ENCODE measurements around the gene PRMT1. TPM values are rescaled to one million over a fixed set of nuclear protein-coding genes. Genes with fewer than 3 reads are reported as not detected.

PRMT1 gene
- total and polyA plus RNA-seq, 2 donors (not counting 1 experiment from before 2014, with no cell fraction given) = 175 to 310 TPM

- DNase-seq = peak; percentile 100
- Mint-ChIP-seq H3K4me1 (peaks cover 64% of the 10 kb centered on the region), H3K9me3 (ENCODE audit: insufficient read depth) (no peaks in the 10 kb centered on the region), H3K27me3 (no peaks in the 10 kb centered on the region), H3K4me3 (peak overlapping the region; percentile 100), H3K27ac (peak overlapping the region; percentile 96)
- peak overlapping the region; percentile 87 for H3K4me2 ChIP-seq (replicated peaks; ENCODE audit: low read depth, low read length, poor library complexity, severe bottlenecking)
- peaks cover 0 to 16% of the 10 kb centered on the region in 2 experiments for H3K36me3 ChIP-seq (replicated peaks in 1 of 2; ENCODE audit: control extremely low read depth in 1 of 2, control insufficient read depth in 1 of 2, extremely low read depth in 1 of 2, insufficient read depth in 2 of 2, low read length in 1 of 2)
- peak; percentile 69 for ATAC-seq (ENCODE audit: low read depth)
- H3K9me3 ChIP-seq (ENCODE audit: control extremely low read depth in 1 of 3, control insufficient read depth in 2 of 3, insufficient read depth in 1 of 3, low read length in 2 of 3) = peaks cover 0 to 5% (median 0%) of the 10 kb centered on the region in 3 donors
- H3K79me2 ChIP-seq (ENCODE audit: control insufficient read depth, insufficient read depth, low read length) = peaks cover 44% of the 10 kb centered on the region
- TF ChIP-seq CTCF (IDR thresholded peaks at IDR 0.05) (no peak), EZH2 (IDR thresholded peaks at IDR 0.05; ENCODE audit: borderline replicate concordance, insufficient read depth, low read depth, low read length, poor library complexity, severe bottlenecking) (no peak)
- H3K27ac ChIP-seq (ENCODE audit: low read length in 2 of 2) = peak overlapping the region; percentile 93 to 98
- H2AFZ ChIP-seq (ENCODE audit: insufficient read depth, low read depth, low read length, poor library complexity, severe bottlenecking) = peak overlapping the region; percentile 86
- intact Hi-C loops (cut with micrococcal nuclease) = loop anchor here (1.0 to 10.0 kb wide), 11 partner anchors 12 to 592 kb away; partner anchors contain the start of genes AKT1S1, ALDH16A1, BCL2L12 and C19orf73
- WGBS (ENCODE audit: insufficient coverage) = 1% methylated on average over 34 of the region's 34 CpGs
- H3K27me3 ChIP-seq (replicated peaks in 1 of 4; ENCODE audit: control extremely low read depth in 1 of 4, control insufficient read depth in 3 of 4, insufficient read depth in 4 of 4, low read length in 3 of 4) = no peaks in the 10 kb centered on the region
- POLR2A ChIA-PET = interaction anchor here (0.6 to 6.7 kb wide), 15 partner anchors 9 to 340 kb away, joined by 3 to 53 read pairs (median 4); partner anchors contain the start of genes ALDH16A1, BCL2L12, FLT3LG and IRF3
- H3K9ac ChIP-seq (ENCODE audit: low read length) = peak overlapping the region; percentile 92
- H4K20me1 ChIP-seq (ENCODE audit: control insufficient read depth, insufficient read depth, low read length, poor library complexity, severe bottlenecking) = peaks cover 44% of the 10 kb centered on the region
- H3K4me3 ChIP-seq (ENCODE audit: control extremely low read depth in 1 of 5, extremely low read depth in 1 of 5, insufficient read depth in 1 of 5, low read depth in 2 of 5, low read length in 4 of 5) = peak overlapping the region; percentile 88 to 98 (median 97)
- H3K4me1 ChIP-seq (ENCODE audit: control insufficient read depth in 2 of 2, insufficient read depth in 2 of 2, low read length in 2 of 2) = peaks cover 42 to 77% of the 10 kb centered on the region in 2 donors
- CTCF ChIA-PET = interaction anchor here (0.6 to 6.5 kb wide), 19 partner anchors 9 to 224 kb away, joined by 3 to 50 read pairs (median 4); partner anchors contain the start of genes ALDH16A1, BCL2L12, FLT3LG and IRF3
Observed at GRCh38 chr19:49676784-49677230, 264 bp upstream of the PRMT1 start.

All from B cell (primary cell).